Left cardiac atrium (tissue), 4 donors: ENCODE measurements around the gene CBX4. TPM values are rescaled to one million over a fixed set of nuclear protein-coding genes. Genes with fewer than 3 reads are reported as not detected.
"Not testable (repeated sequence)": the region's sequence is repeated elsewhere in the genome, so short reads cannot be mapped to it uniquely, and the experiment has no call there.

Experiments
- ATAC-seq, 2 donors: fragments of 200-7000 bp; cut with Tn5 transposase; one replicate each; pipeline ENCODE4 v1.9.1; 2020; ENCODE audit warnings: mild to moderate bottlenecking in 2 of 2, moderate library complexity in 2 of 2
- DNase-seq: peaks from one replicate; pipeline ENCODE4 v3.0.0-alpha.2; 2020
- intact Hi-C, 2 donors: fragments of 100-400 bp; cut with DNase I; formaldehyde crosslinking; loops; one replicate each; pipeline versions ENCODE4 v1.14.1 to v1.15.1; 2022 to 2023
- total RNA-seq, 2 donors: library from RNA; stranded (reverse); fragmentation: NEBNext Ultra II Directional; extraction: Animal tissue kit (Norgen Biotek cat#: 25700); gene quantifications; one replicate each; pipeline ENCODE4 v1.2.1, GENCODE V29; 2021
- donor health status: DM: no; HTN: yes; CAD: no.
- donor health status: DM: no; HTN: yes; CAD: no; lungs with severe emphysema.
- donor health status: DM: yes; HTN: yes; CAD: no.
- donor health status: Dilated cardiomyopathy.

Gene CBX4
- total RNA-seq, 2 donors from 2014 or later, result 17.9 to 24.2 TPM

DNA sequence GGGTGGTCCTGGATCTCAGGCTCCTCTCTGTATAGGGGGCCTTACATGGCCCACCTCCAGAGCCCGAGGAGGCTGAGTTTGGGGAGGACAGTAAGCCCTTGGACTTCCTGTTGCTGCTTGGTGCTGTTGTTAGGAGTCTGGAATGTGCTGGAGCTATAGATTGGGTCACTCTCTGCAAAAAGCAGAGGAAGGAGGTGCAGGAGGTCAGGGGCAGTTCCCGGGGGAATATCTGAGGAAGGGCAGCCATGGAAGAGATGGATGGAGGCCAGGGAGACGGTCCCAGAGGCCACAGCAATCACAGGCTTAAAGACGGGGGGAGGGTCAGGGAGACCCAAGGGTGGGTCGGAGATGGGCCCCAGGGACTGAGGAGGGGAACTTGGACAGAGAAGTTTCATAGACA lies 23.0 kb upstream of the CBX4 start:
- intact Hi-C loops, result no loop called here
- ATAC-seq, result no peak
- DNase-seq, result no peak

DNA sequence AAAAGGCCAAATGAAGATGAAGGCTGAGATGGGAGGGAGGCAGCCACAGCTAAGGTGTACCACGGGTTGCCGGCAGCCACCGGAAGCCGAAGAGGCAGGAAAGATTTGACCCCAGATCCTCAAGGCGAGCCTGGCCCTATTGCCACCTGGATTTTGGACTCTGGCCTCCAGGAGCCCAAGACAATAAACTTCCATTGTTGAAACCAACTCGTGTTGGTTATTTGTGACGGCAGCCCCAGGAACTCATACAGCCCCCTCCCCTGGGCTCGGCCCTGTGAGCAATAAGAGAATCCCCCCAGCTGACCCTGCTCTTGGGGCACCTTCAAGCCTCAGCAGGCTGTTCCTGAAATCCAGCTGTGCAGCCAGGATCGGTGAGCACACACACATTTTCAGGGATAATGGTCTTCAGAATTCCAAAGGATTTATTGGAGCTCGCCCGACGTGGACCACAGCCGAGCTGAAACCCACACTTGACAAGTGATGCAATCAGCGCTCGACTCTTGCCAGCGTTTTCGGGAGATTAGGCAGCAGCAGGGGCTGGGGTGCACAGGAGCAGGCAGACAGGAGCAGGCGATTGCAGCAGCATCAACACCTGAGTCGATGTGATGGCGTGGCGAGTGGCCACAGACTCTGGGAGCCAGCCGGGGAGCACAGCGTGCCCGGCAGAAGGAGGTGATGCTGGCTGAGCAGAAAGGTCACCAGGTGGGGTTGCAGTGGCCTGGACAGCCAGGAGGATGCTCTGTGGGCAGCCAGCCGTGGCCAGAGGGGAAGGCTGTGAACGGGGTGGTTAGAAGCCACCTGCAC lies 22.4 kb upstream of the CBX4 start:
- ATAC-seq (no peak), DNase-seq (peak; percentile 2)
- intact Hi-C loops, result no loop called here

DNA sequence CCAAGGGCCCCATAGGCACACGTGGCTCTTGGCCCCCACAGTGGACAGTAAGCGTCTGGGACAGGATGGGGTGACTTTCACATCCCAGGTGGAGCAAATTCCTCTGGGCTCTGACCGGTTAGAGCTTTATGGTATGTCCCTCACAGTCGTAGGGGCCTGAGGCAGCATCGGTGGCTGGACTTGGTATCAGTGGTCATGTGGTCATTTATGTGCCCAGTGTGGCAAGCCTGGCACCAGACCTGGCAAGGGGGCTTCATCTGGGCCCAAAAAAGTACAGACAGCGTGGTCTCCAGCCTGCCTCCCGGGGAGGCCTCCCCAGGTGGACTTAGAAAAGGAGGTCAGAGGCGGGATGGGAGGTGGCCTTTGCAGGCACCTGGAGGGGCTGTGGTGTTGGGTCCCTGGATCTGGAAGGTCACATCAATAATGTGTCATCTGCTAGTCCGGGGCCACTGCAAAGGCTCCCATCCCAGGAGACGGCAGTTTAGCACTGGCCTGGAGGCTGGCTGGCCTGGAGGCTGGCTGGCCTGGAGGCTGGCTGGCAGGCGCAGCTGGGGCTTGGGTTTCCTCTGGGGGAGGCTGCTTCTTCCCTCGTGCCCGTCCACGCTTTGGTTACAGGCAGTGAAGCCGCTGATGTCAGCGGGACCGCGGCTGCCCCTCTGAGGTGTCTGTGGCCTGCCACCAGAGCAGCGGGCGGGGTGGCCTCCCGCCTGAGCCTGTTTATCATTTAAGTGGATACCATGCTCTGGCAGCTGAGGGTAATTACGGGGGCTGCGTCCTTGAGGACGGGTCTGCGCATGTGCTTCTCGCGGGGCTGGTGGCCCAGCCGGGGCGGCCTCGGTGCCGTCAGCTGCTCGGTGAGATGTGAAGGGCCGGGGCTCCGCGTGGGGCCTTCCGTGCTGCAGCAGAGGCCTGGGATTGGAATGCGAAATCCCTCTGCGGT lies 20.7 kb upstream of the CBX4 start:
- intact Hi-C loops, result no loop called here

DNA sequence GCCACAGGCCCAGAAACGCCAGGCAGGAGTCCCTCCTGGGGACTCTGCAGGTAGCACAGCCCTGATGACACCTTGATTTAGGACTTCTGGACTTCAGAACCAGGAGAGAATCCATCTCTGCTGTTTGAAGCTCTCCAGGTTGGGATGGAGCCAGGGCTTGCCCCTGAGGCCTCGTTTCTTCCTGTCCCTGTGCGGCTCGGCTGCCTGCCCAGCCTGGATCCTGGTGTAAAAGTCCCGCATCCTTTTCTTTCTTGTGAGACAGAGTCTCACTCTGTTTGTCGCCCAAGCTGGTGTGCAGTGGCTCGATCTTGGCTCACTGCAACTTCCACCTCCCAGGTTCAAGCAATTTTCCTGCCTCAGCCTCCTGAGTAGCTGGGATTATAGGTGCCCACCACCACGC lies 17.9 kb upstream of the CBX4 start:
- intact Hi-C loops, result no loop called here
- no peak for DNase-seq
- ATAC-seq, result no peak

More for the DNA sequence above, 20.7 kb upstream of the CBX4 start:
- DNase-seq (peak; percentile 17), ATAC-seq (peak in 1 of 2 donors; percentile 14)

DNA sequence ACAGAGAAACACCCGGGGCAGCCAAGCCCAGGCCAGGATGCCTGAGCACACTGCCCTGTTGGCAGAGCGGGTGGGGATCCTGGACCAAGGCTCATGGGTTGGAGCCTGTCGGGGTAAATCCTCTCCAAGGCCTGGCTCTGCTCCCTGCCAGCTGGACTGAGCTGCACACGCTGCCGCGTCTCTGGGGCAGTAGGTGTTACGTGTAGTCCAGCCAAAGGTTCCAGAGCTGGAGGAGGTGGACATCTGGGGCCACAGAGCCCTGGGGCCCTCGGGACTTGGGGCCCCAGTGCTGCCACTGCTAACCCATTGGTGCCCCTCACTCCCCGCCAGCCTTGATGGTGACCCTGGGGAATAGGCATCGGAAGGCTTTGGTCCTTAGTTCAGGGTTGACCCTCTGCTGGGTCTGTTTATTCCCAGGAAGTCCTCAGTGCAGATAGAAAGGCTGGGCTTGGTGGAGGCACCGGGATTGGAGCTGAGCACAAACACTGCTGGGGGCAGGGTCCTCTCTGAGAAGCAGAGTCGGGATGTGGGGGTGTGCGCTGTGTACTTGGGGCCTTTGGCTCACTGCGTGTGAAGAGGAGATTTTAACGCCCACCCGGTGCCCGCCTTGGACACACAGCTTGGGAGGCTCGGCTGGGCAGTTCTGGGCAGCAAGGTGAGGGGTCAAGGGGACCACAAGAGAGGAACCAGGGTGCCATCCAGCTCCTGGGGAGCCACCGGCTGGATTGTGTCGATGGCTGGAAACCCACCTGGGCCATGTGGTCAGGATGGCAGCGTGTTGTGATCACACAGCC lies 16.3 kb upstream of the CBX4 start:
- DNase-seq (no peak), ATAC-seq (peak in 1 of 2 donors; percentile 71)
- intact Hi-C loops, result no loop called here

DNA sequence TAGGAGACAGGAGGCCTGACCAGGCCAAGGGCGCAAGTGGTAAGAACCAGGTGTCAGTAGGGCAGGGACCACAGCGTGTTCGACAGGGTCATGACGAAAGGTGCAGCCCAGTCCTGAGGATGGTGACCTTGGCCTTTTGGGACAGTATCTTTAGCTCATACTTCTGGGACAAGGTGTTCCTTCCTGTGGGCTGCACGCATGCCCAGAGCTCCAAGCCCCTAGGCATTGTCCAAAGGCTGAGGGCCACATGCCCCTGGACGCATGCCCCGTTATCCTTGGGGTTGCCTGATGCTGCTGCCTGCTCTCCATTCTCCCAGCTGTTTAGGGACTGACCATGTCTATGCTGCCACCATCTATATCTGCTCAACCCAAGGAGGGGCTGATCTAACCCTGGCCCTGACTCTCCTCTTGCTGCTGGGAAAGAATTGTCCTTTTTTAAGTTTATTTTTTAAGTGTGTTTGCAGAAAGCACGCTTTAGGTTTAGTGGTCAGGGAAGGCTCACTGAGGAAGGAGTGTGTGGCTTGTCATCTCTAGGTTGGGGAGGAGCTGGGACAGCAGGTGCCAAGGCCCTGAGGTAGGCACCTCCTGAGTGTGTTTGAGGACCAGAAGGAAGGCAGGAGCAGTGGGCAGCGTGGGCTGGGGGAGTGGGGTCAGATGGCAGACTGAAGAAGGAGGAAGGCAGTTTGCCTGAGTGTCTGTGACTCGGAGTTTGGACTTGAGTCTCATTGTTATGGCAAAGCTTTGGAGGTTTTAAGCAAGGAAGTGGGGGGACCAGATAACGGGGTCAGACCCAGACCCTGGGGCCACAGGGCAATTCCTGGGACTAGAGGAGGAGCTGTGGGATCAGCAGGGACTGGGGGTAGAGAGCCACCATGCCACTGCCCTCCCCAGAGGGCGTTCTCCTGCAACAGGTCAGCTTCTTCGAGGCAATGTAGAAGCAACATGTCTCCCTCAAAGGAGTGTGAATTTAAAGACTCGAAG lies 15.1 kb upstream of the CBX4 start:
- intact Hi-C loops, result no loop called here
- no peak for ATAC-seq
- DNase-seq, result no peak

DNA sequence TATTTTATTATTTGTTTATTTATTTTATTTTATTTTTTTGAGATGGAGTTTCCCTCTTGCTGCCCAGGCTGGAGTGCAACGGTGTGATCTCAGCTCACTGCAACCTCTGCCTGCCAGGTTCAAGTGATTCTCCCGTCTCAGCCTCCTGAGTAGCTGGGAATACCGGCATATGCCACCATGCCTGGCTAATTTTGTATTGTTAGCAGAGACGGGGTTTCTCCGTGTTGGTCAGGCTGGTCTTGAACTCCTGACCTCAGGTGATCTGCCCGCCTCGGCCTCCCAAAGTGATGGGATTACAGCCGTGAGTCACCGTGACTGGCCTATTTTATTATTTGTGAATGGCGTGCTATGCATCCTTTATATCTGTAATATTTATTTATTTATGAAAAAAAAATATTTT lies 13.9 kb upstream of the CBX4 start:
- intact Hi-C loops, ATAC-seq: not testable (repeated sequence)

DNA sequence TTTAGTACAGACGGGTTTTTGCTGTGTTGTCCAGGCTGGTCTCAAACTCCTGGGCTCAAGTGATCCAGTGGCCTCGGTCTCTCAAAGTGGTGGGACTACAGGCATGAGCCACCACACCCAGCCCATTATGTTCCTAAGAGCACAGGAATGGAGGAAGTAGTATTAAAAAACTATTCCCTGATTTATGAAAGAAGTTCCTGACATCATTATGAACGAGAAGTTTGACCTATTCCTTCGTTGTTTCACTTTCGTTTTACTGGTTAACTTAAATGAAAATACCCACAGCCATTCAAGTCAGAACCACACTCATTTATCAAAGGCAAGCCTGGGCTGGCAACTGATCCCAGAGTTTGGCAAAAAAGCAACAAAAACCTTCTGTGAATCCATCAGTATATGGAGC lies 13.5 kb upstream of the CBX4 start:
- DNase-seq, result no peak
- intact Hi-C loops, result no loop called here
- no peak for ATAC-seq

More for the DNA sequence above, 13.9 kb upstream of the CBX4 start:
- not testable (repeated sequence) for DNase-seq

DNA sequence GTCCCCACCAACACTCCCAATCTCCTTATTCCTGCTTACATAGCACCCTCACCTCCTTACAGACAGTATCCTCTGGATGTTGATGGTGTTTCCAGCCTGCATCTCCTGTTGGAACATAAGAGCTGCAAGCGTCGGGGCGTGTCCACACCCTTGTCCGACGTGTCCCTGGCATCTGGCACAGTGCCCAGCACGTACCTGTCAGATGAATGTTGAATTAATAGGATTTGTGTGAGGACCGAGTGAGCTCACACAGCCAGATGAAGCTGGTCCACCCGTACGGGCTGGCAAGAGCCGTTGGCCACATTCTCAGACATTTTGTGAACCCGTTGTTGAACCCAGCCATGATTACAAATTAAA lies 12.2 kb upstream of the CBX4 start:
- ATAC-seq, result no peak
- no peak for DNase-seq
- intact Hi-C loops, result no loop called here

DNA sequence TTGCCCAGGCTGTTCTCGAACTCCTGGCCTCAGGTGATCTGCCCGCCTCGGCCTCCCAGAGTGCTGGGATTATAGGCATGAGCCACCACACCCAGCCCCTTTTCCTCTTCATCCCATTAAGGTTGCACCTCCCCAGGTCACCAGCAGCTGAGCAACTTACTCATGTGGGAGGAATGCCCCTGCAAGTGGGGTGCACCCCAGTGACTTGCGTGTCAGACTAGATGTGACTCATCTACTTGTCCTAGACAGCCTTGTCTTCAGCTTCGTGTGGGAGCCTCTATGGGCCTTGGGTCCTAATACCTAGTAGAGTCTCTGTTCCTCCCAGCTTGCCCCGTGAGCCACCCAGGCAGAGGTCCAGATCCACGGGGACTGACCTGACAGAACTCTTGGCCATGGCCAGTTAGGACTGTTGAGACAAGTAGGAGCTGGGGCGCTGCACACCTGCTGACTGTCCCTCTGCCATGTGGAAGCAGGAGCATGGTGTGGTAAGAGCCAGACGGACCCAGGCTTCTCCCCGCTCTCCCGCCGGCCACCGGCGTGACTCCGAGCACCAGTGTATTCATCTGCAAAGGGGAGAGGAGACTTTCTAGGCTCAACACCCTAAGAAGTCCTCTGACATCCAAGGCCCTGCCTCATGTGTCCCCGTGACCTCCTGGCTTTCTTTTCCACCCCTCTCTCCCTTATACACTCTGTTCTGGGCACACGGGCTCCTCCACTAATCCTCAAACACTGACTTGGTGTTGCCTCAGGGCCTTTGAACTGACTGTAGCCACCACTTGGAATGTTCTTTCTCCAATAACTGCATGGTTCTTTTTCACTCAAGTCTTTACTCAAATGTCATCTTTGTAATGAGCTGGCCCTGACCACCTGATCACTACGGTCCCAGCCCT lies 11.6 kb upstream of the CBX4 start:
- ATAC-seq, result no peak
- DNase-seq, result no peak
- intact Hi-C loops, result no loop called here

DNA sequence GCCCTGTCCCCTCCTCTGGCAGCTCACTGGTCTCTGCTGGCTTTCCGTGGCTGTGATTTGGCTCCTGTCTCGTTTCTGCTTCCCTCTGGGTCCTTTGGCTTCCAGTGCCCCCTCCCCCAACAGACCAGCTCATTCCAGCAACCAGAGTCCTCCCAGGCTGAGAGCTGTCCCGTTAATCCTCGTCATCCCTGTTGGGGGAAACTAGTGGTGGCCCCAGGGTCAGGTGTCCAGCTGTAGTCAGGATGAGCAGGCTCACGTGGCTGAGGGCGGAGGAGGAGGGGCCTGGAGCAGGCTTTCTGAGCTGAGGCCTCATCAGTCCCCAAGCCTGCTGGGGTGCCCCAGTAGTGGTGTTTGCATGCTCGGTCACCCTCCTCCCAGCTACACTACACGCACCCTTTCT lies 10.7 kb upstream of the CBX4 start:
- intact Hi-C loops, result loop anchor here in 1 of 2 donors (5.0 kb wide), 1 partner anchor 67 kb away; no protein-coding TSS in a partner anchor
- ATAC-seq (no peak), DNase-seq (no peak)

DNA sequence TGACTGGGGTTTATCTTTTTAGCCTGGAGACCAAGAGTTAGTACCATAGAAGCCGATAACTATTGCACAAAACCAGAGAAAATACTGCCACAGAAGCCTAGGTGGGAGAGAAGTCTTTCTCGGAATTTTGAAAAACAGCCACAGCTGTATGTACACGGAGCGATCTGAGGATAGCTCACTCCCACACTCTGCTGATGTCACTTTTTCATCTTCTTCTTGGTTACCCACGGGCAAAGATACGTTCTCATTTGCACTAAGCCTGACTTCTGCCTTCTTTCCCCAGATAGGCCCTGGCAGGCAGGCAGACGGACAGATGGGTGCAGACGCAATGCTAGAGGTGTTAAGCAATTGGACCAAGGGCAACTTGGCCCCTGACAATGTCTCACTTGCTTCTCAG lies 9.1 kb upstream of the CBX4 start:
- ATAC-seq, result no peak
- intact Hi-C loops, result loop anchor here in 1 of 2 donors (5.0 kb wide), 1 partner anchor 69 kb away; no protein-coding TSS in a partner anchor
- DNase-seq, result no peak

DNA sequence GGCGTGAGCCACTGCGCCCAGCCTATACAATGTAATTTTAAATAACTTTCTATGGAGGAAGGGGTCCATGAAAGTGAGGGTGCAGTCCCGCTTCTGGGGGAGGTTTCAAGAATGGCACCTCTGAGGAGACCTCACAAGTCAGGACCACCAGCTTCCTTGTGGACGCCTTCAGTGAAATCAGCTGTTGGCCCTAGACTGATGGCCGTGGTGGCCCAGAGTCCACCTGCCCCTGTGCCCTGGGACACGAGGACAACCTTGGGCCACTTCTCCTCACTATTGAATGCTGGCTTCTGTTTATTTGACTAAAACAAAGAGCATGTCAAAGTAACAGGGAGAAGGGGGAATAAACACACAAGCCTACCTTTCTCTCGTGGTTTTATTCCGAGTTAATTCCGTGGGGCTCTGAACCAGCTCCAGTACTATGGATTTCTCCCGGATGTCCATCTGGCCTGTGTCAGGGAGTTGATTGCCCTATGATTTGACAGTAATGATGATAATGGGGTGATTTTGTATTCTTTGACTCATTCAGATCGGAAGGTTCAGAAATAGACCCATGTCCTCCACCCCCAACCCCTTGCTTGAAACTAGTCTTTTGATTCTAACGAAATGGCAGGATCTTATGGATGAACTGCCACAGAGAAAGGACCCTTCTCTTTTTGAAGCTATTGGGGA lies 8.6 kb upstream of the CBX4 start:
- ATAC-seq (no peak), DNase-seq (no peak)
- intact Hi-C loops, result loop anchor here in 1 of 2 donors (5.0 kb wide), 1 partner anchor 69 kb away; no protein-coding TSS in a partner anchor

DNA sequence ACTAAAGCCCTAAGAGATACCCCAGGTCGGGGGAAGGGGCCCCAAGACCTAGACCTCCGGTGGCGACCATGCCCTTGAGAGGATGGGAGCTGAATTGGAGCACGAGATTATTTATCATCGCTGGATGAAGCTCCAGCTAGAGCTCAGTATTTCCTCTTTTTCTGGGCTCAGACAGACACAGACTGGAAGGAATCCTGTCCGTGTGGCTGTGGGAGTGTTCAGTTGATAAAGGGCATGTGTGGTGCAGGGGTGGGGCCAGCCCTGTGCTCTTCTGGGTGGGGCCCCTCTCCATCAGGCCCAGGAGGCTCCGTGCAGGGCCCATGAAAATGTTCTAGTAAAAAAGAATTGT lies 6.3 kb upstream of the CBX4 start:
- ATAC-seq (peak in 1 of 2 donors; percentile 58), DNase-seq (no peak)
- intact Hi-C loops, result loop anchor here in 1 of 2 donors (5.0 kb wide), 1 partner anchor 72 kb away; no protein-coding TSS in a partner anchor

DNA sequence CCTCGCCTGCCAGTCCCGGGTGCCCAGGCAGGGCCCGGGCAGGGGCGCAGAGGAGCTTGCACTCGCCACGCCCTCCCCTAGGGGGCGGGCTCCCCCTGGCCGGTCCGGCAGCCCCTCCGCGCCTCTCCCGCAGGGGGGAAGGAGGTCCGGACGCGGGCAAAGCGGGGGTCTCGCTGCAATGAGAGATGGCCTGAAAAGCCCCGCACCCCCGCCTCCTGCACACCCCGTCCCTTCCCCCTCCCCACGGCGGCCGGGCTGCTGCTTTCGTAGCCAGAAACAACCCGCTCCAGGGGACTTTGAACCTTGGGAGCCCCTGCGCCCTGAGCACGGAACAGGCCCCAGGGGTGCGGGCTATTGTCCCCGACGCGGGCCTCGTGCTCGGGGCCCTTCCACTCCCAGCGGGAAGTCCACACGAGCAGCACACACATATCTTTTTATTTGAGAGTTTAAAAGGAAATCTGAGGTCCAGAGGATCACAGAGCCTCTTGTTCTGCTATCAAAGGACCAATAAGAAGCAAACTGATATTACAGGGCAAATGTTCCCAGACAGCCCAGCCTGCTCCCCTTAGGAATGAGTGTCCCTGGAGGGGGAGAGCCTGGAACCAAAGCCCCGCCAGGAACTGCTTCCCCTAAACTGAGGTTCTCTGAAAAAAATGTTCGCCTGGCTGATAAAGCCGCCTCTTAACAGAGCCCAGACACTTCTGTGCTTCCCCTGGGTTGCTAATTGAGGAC lies 5.8 kb upstream of the CBX4 start:
- intact Hi-C loops, result loop anchor here in 1 of 2 donors (5.0 kb wide), 2 partner anchors 48 to 72 kb away; partner anchors contain the start of gene CBX8

More for the DNA sequence above, 5.8 kb upstream of the CBX4 start:
- peak; percentile 60 for DNase-seq
- ATAC-seq, result peak; percentile 66 to 74
